Non-pigmented ciliary epithelial cell (primary cell): Measurements from ENCODE around the gene NRROS.
"Not testable (repeated sequence)": the region's sequence is repeated elsewhere in the genome, so short reads cannot be mapped to it uniquely, and the experiment has no call there.

Experiments used
- DNase-seq: peaks from one replicate; pipeline ENCODE4 v3.0.0-alpha.2; 2010; ENCODE audit warnings: low read depth

NRROS gene

GRCh38 chr3:196624907-196625306 is 14.6 kb upstream of the NRROS start:
- DNase-seq = no peak

- no peak for DNase-seq
Measured at GRCh38 chr3:196625331-196625730, 14.2 kb upstream of the NRROS start.

- no peak for DNase-seq
Measured at GRCh38 chr3:196627918-196628231, 11.6 kb upstream of the NRROS start.

GRCh38 chr3:196629228-196629627 is 10.3 kb upstream of the NRROS start:
- no peak for DNase-seq

GRCh38 chr3:196631682-196632045 is 7.8 kb upstream of the NRROS start:
- DNase-seq = no peak

- DNase-seq = no peak
Measured at GRCh38 chr3:196632046-196632751, 7.3 kb upstream of the NRROS start.

GRCh38 chr3:196633555-196634151 is 5.8 kb upstream of the NRROS start:
- no peak for DNase-seq

GRCh38 chr3:196634224-196634623 is 5.3 kb upstream of the NRROS start:
- no peak for DNase-seq

GRCh38 chr3:196634829-196635228 is 4.7 kb upstream of the NRROS start:
- no peak for DNase-seq

- no peak for DNase-seq
Measured at GRCh38 chr3:196636369-196637349, 2.8 kb upstream of the NRROS start.

- not testable (repeated sequence) for DNase-seq
Measured at GRCh38 chr3:196637941-196638340, 1.6 kb upstream of the NRROS start.

GRCh38 chr3:196638861-196639482 is 522 bp upstream of the NRROS start:
- no peak for DNase-seq

GRCh38 chr3:196640297-196641018 is 964 bp downstream of the NRROS start:
- DNase-seq = no peak

GRCh38 chr3:196641333-196642054 is 2.0 kb downstream of the NRROS start:
- DNase-seq = no peak

- DNase-seq = no peak
Measured at GRCh38 chr3:196642434-196642833, 2.9 kb downstream of the NRROS start.

- DNase-seq = no peak
Measured at GRCh38 chr3:196643201-196643749, 3.8 kb downstream of the NRROS start.

GRCh38 chr3:196643761-196644160 is 4.3 kb downstream of the NRROS start:
- DNase-seq = no peak

GRCh38 chr3:196645096-196645495 is 5.6 kb downstream of the NRROS start:
- no peak for DNase-seq

- no peak for DNase-seq
Measured at GRCh38 chr3:196645897-196646665, 6.6 kb downstream of the NRROS start.

- DNase-seq = no peak
Measured at GRCh38 chr3:196646666-196647216, 7.2 kb downstream of the NRROS start.
